Gastroesophageal sphincter (tissue), 4 donors: ENCODE measurements around the gene RHNO1. TPM values are rescaled to one million over a fixed set of nuclear protein-coding genes. Genes with fewer than 3 reads are reported as not detected.

Experiments used
- ATAC-seq: fragments of 150-250 bp; one replicate; pipeline ENCODE4 v1.9.1; 2016; ENCODE audit warnings: mild to moderate bottlenecking, moderate library complexity
- H3K27ac ChIP-seq, 4 donors: fragments of 200-600 bp; sonication (generic) in 3 of 4; 1 replicate in 3 of 4; 2 replicates in 1 of 4; pipeline ENCODE4 v1.5.1; 2016 to 2019
- H3K27me3 ChIP-seq: fragments of 200-600 bp; sonication (generic); one replicate; pipeline ENCODE4 v1.5.1; 2019
- H3K36me3 ChIP-seq, 2 donors: fragments of 200-600 bp; sonication (generic); one replicate each; pipeline ENCODE4 v1.5.1; 2019; ENCODE audit warnings: control low read depth in 1 of 2
- H3K4me1 ChIP-seq, 3 donors: fragments of 200-600 bp; sonication (generic); 1 replicate in 2 of 3; 2 replicates in 1 of 3; pipeline ENCODE4 v1.5.1; 2016 to 2019; ENCODE audit warnings: control low read depth in 2 of 3
- H3K4me3 ChIP-seq, 2 donors: fragments of 200-600 bp; sonication (generic); one replicate each; pipeline ENCODE4 v1.5.1; 2019; ENCODE audit warnings: mild to moderate bottlenecking in 1 of 2, moderate library complexity in 1 of 2
- H3K9me3 ChIP-seq, 3 donors: fragments of 200-600 bp; sonication (generic); one replicate each; pipeline ENCODE4 v1.5.1; 2017 to 2019; ENCODE audit warnings: control low read depth in 2 of 3
- CTCF ChIP-seq, 4 experiments: fragments of 200-600 bp in 2 of 4; fragments of 450-650 bp in 2 of 4; sonication (generic) in 1 of 4; IDR thresholded peaks; one replicate each; pipeline ENCODE4 v1.5.1; 2017 to 2019; ENCODE audit warnings: antibody characterized with exemption in 4 of 4, mild to moderate bottlenecking in 2 of 4, moderate library complexity in 2 of 4
- EP300 ChIP-seq: sonication (generic); formaldehyde crosslinking; IDR thresholded peaks from one replicate; pipeline ENCODE4 v1.6.1; 2017; ENCODE audit warnings: antibody characterized with exemption, mild to moderate bottlenecking
- POLR2A ChIP-seq, 2 donors: fragments of 450-650 bp; IDR thresholded peaks; one replicate each; pipeline ENCODE4 v1.6.1; 2017; ENCODE audit warnings: antibody characterized with exemption in 2 of 2, mild to moderate bottlenecking in 2 of 2, moderate library complexity in 1 of 2
- POLR2AphosphoS5 ChIP-seq: sonication (generic); formaldehyde crosslinking; IDR thresholded peaks from one replicate; pipeline ENCODE4 v1.6.1; 2017; ENCODE audit warnings: antibody characterized with exemption
- WGBS, 2 donors: methylation state at CpG; one replicate each; pipeline ENCODE4 v1.1.5; 2018; ENCODE audit warnings: low coverage in 1 of 2; 5-methylcytosine and 5-hydroxymethylcytosine counted together
- total RNA-seq, 4 donors: library from RNA; depleted of rRNA; stranded (reverse); fragments of >200 nt; gene quantifications; one replicate each; pipeline ENCODE4 v1.1.0, GENCODE V29; 2016

The RHNO1 gene
- total RNA-seq, 4 donors from 2014 or later: 8.2 to 12.5 (median 9.5) TPM

GRCh38 chr12:2842948-2843347, 34.1 kb upstream of the RHNO1 start:
- H3K27ac ChIP-seq: peak overlapping the region in 3 of 4 donors; percentile 24 to 70 (median 56)

GRCh38 chr12:2844786-2845185, 32.2 kb upstream of the RHNO1 start:
- Histone ChIP-seq H3K27ac (peak overlapping the region in 3 of 4 donors; percentile 24 to 56 (median 54)), H3K9me3 (no peaks in the 10 kb centered on the region), H3K4me3 (no peak overlapping the region), H3K4me1 (peaks cover 0 to 5% (median 0%) of the 10 kb centered on the region in 3 donors), H3K36me3 (peaks cover 0 to 31% of the 10 kb centered on the region in 2 donors), H3K27me3 (no peaks in the 10 kb centered on the region)
- TF ChIP-seq POLR2A (IDR thresholded peaks at IDR 0.05): no peak
- TF ChIP-seq CTCF (IDR thresholded peaks at IDR 0.05): no peak
- no peak for TF ChIP-seq POLR2AphosphoS5
- TF ChIP-seq EP300: no peak
- ATAC-seq: no peak
- 33 to 84% methylated on average over 1 to 8 of the region's 9 CpGs for WGBS, 2 donors

More at GRCh38 chr12:2842948-2843347, 34.1 kb upstream of the RHNO1 start:
- Histone ChIP-seq H3K4me1 (peaks cover 0 to 5% (median 0%) of the 10 kb centered on the region in 3 donors), H3K9me3 (no peaks in the 10 kb centered on the region), H3K36me3 (peaks cover 0 to 44% of the 10 kb centered on the region in 2 donors), H3K4me3 (no peak overlapping the region), H3K27me3 (no peaks in the 10 kb centered on the region)
- TF ChIP-seq CTCF (IDR thresholded peaks at IDR 0.05) (no peak), POLR2AphosphoS5 (no peak), EP300 (no peak), POLR2A (IDR thresholded peaks at IDR 0.05) (no peak)
- 58 to 59% methylated on average over 2 to 4 of the region's 5 CpGs for WGBS, 2 donors
- ATAC-seq: no peak

- Histone ChIP-seq H3K9me3 (no peaks in the 10 kb centered on the region), H3K4me3 (no peak overlapping the region), H3K27ac (peak overlapping the region in 3 of 4 donors; percentile 24 to 56 (median 54)), H3K36me3 (peaks cover 0 to 31% of the 10 kb centered on the region in 2 donors), H3K4me1 (peaks cover 0 to 5% (median 0%) of the 10 kb centered on the region in 3 donors), H3K27me3 (no peaks in the 10 kb centered on the region)
- WGBS, 2 donors: 0 to 14% methylated on average over 1 of the region's 6 CpGs
- ATAC-seq: peak; percentile 35
- no peak for TF ChIP-seq CTCF (IDR thresholded peaks at IDR 0.05)
- no peak for TF ChIP-seq POLR2A (IDR thresholded peaks at IDR 0.05)
- TF ChIP-seq POLR2AphosphoS5: no peak
- TF ChIP-seq EP300: no peak
These were observed 31.7 kb upstream of the RHNO1 start for GRCh38 chr12:2845280-2845679.

- Histone ChIP-seq H3K27me3 (no peaks in the 10 kb centered on the region), H3K9me3 (no peaks in the 10 kb centered on the region), H3K27ac (no peak overlapping the region), H3K36me3 (peaks cover 0 to 16% of the 10 kb centered on the region in 2 donors), H3K4me3 (no peak overlapping the region), H3K4me1 (peaks cover 0 to 7% (median 0%) of the 10 kb centered on the region in 3 donors)
- no peak for ATAC-seq
- WGBS, 2 donors: 85 to 100% methylated on average over 1 to 3 of the region's 3 CpGs
- TF ChIP-seq POLR2AphosphoS5: no peak
- TF ChIP-seq POLR2A (IDR thresholded peaks at IDR 0.05): no peak
- no peak for TF ChIP-seq EP300
- no peak for TF ChIP-seq CTCF (IDR thresholded peaks at IDR 0.05)
These were observed 25.1 kb upstream of the RHNO1 start for GRCh38 chr12:2851931-2852330.

GRCh38 chr12:2853626-2854025, 23.4 kb upstream of the RHNO1 start:
- no peak overlapping the region for H3K4me3 ChIP-seq
- 8 to 11% methylated on average over 6 to 10 of the region's 11 CpGs for WGBS, 2 donors
- peaks cover 0 to 26% of the 10 kb centered on the region in 2 donors for H3K36me3 ChIP-seq
- peaks cover 0 to 7% (median 0%) of the 10 kb centered on the region in 3 donors for H3K4me1 ChIP-seq
- no peaks in the 10 kb centered on the region for H3K27me3 ChIP-seq
- no peak overlapping the region for H3K27ac ChIP-seq
- H3K9me3 ChIP-seq: no peaks in the 10 kb centered on the region
- TF ChIP-seq CTCF (IDR thresholded peaks at IDR 0.05): peak in 3 of 4 experiments; percentile 71 to 89 (median 74)
- TF ChIP-seq POLR2A (IDR thresholded peaks at IDR 0.05): no peak
- TF ChIP-seq POLR2AphosphoS5: peak; percentile 38
- TF ChIP-seq EP300: no peak
- ATAC-seq: peak; percentile 84
